T follicular helper cell (primary cell): ENCODE data around the gene KCNH1.

Experiments
- DNase-seq: peaks from one replicate; pipeline ENCODE4 v3.0.0-alpha.2; 2020; ENCODE audit warnings: low read depth

The KCNH1 gene

DNA sequence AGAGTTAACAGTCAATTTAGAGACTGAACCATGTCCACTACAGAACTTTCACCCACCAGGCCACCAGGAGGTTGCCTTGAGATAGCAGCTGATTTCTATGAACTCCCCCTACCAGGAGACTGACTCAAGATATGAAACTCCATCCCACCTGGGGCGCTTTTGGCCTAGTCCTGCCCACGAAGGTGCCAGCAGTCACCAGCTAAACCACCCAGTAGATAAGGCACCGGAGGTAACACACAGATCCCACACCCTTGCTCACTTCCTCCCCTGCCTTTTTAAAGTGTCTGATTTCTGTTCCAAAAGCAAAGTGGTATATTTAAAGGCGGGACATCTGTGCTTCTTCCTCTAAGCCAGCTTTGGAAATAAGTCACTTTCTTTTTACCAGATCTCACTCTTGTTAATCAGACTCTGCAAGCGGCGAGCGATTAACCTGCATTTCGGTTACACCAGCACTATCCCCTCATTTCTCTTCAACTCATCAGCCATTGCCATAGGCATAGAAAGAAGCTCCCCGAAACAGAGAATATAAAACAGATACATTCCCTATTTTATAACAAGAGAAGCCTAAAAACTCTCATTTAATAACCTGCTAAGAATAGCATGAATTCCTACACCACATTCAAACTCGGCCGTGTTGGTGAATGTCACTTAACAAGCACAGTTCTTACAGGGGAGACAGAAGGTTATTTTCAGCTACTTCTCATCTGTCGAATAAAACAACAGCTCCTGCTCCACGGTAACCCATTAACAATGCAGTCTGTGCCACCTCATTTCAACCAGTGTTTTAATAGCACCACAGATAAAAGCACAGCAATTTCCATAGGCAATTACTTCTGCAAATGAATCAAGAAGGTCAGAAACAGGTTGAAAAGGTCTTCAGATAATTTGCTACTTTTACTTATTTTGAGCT is 318.1 kb downstream of the KCNH1 start:
- no peak for DNase-seq

DNA sequence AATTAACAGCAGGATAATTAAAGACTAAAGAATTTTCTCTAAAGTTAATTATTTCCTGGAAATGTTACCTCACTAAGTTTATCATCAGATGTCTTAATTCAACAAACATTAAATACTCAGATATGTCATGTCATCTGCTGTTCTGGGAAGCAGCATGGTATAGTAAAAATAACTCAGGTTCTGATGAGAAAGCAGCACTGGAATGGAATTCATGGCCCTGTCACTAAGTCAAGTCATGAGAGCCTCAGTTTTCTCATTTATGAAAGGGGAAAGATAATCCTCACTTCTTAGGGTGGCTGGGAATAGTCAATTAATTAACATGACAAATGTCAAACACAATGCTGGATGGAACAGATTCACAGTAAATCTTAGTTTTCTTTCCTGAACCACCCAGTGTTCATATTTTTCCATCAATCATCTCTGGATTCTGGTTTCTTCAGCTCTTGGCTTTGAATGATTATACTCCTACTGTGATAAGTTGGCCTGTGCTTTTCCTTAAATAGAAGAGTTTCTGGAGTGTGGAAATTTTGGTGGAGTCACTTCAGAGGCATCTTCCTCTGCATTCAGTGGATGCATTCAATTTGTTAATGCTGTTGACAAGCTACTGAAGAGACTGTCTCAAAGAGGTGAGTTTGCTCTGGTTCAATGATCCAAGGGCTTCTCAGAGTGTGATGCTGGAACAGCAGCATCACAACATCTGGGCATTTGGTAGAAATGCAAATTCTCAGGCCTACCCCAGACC is 319.4 kb downstream of the KCNH1 start:
- DNase-seq = no peak

DNA sequence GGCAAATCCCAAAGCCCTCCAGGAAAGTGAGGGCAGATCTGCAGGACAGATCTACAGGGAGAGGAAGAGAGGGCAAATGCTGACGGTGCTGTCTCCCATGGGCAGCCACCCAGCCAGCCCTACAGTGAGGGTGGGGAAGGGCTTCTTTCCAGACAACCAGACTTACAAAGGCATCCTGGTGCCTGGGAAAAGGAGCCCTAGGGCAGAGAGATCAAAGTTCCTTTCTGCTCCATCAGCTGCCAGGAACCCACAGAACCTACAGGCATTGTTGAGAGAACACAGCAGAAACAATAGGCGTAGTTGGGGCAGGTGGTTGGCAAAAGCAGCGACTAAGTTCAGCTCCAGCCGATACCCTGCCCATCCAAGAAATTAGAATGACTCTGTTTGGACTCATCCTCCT is 332.4 kb downstream of the KCNH1 start:
- no peak for DNase-seq

DNA sequence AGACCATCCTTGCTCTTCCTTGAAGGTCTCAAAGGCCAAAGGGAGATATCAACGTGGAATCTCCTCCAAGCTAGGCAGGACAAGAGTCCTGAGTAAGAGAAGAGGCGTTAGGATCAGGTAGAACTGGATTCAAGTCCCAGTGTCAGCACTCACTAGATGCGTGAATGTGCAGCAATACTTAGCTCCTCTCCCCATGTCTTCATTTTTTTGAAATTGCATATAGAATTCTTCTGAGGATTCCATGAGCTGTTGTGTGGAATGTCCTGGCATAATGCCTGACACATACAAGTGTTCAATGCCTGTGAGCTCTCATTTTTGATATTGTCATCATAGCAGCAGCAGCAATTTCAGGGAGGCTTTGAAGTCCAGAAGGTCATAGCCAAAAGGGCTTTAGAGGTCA is 333.2 kb downstream of the KCNH1 start:
- no peak for DNase-seq

DNA sequence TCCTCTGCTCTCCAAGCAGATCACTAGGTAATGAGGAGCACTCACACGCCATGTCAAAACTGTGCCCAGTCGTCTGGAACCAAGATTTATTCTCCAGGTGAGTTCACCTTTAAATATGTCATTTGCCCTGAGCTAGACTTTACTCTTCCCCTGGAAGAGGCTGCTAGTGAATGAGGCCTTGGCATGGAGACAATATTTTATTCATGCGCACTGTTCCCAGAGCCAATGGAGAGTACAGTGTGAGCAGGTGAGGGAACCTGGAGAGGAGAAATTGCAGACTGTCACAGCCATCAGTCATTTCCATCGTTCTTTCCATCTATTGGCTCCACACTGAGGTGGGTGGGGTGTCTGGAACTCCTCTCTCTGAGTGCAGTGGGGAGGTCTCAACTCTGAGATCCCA is 333.6 kb downstream of the KCNH1 start:
- no peak for DNase-seq

DNA sequence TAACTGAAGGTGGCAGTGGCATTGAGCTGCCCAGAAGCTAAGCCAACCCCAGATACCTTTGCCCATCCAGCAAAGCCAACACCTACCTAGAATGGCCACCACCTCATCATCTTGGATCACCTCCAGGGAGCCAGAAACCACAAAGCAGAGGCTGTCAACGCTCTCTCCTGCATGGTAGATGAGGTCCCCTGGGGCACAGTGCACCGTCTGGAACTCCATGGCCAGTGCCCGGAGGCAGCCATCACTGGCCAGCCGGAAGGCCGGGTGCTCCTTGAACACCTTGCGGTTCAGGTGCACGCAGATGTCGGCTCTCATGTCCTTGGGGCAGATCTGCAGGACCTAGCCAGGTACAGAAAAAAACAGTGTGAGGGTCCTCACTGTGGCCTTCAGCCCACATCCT is 336.5 kb downstream of the KCNH1 start:
- no peak for DNase-seq

DNA sequence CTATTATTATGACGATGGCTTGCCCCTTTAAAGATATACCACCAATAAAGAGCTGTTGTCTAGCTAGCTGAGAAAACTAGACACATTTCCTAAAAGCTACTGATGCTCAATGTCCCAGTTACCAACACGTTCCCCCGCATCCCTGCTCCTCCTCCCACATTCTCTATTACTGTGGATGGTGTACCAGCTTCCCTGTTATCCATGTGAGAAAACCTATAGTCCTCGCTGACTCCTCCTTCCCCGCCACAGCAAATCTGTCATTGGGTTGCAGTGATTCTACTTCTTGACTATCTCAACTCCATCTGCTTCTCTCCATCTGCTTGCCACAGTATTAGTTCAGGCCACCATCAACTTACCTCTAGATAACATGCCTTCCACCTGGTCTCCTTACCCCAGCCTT is 337.5 kb downstream of the KCNH1 start:
- DNase-seq = no peak

DNA sequence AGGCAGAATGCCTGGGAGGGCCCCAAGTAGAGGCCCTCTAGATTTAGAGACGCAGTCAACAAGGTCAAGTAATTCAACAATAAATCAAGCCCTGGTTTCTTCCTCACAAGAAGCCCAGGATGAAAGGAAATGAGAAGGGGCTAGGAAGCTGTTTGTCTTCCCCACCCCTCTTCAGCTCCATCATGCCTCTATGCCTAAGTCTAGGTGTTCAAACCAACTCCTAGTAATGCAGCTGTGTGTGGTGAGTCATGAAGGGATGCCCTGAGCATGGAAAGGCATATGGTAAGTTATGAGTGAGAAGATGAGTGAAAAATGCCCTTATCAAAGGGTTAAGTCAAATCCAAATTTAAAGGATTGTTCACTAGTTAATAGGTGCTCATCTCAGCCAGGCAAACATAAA is 339.5 kb downstream of the KCNH1 start:
- DNase-seq = no peak

DNA sequence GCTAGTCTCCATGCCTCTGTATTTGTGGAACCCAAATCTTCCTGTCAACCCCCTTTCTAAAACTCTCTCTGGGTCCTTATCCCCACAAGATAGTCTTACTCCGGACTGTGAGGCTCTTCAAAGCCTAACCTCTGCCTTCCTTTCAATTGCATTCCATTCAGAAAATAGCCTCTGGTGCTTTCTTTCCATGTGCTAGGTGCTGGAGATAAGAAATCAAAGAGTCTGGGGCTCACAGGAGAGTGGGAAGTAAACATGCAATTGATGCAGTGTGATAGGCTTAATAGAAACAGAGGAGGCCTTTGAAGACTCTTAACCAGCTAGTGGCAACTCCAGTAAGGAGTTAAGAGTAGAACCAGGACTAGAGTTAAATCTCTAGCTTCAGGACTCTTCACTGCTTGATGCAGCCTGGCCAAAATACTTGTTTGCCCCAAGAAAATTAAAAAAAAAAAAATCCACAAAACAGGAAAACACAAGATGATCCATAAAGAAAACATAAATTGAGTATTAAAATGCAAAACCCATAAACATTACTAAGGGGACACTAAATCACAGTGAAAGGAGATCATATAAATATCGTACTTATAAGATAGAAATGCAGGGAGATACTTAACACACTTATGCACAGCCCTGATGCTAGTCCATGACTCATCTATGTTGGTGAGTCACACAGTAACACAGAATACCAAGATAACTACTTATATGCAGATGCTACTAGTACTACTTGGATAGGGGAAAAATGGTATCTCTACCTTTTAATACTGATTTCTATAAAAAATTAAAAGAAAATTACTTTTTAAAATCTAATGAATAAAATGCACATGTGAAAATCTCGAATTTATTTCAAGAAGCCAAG is 341.5 kb downstream of the KCNH1 start:
- DNase-seq = no peak

DNA sequence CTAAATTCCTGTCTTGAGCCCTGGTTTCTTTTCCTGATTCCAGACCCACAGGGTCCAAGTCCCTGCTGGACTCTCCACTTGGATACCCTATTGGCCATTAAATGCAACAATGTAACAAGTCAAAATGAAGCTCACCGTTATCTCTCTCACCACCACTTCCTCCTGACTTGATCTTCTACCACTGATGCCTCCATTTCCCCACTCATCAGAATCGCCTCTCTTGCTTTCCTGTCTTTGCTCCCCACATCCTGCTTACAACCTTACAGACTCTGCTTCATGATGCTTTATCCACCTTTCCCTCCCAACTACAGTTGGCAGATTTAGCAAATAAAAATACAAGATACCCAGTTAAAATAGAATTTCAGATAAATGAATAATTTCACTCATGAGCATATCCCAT is 343.8 kb downstream of the KCNH1 start:
- no peak for DNase-seq

DNA sequence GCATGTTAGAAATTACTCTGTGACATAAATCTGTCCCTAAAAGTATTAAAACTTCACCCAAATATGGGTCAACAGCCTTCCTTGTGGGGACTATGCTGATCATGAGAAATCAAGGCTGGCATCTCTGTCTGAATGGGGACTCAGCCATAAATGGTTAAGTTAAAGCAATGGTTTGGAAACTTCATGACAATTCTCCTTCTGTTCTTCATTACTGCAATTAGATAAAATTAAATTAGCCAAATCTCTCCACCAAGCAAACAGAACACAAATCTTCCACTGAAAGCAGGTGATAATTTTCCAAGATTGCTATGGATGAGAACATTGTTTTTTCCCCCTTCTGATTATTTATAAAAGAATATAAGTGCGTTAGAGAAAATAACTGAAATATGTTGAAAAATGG is 346.1 kb downstream of the KCNH1 start:
- no peak for DNase-seq

DNA sequence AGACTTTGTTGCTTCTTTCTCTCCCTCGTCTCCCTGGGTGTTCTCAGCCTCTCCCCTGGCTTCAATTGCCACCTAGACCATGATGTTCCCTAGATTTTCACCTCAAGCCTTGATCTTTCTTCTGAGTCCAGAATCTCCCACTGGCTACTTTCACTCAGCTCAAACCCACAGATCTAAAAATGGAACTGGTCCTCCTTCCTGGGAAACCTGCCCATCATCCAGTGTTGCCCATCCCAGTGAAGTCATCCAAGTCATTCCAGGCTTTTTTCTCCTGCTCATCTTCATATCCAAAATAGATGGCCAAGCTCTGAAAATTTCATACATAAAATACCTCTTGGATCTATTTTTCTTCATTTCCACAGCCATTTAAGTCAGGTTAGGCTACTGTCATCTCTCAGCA is 347.4 kb downstream of the KCNH1 start:
- no peak for DNase-seq

DNA sequence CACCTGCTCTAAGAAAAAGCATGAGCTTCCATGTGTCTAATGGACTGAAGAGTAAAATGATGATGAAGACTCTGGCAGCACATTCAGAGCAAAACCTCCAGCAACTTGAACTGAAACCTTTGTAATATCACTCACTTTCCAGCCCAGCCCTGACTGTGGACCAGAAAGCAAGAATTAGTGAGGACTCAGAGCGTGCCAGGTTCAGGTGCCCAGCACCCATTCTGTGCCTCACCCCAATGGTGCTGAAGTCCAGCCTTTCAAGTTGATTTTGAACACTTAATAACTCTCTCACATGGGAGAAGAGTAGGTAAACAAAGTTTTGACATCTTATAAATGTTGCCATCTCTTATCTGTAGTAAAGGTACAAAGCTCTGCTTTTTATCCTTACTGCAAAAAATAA is 350.0 kb downstream of the KCNH1 start:
- no peak for DNase-seq

DNA sequence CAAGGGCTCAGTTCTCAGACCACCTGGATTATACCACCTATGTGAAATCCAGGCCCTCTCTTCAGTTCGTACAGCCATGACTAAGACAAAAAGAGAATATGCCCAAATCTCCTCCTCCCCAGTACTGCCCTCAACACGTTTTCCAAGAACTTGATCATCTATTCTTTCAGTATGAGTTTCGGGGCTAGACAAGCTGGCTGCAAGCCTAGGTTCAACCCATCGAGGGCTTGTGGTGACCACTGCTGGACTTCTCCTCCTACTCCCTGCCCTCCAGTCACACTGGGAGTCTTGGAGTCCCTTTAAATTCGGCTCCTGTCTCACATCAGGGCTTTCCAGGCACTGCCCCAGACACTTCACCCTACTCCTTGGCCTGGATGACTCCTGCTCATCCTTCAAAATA is 352.3 kb downstream of the KCNH1 start:
- no peak for DNase-seq

DNA sequence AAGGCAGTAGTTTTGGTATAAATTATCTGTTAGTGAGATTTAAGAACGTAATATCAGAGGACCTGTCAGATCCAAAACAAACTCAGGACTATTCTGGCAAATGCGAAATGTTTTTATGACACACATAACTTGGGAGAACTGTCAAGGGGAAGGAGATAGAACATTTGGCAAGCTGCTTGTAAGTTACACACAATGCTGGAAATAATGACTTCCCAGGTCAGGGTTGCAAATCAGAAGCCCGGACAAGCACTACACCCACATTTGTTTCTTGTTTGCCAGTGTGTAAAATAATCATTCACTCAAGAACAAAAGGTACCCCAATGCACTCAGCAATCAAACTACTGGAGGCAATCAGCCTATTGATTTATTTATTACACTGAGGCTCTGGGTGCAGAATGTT is 354.7 kb downstream of the KCNH1 start:
- no peak for DNase-seq

DNA sequence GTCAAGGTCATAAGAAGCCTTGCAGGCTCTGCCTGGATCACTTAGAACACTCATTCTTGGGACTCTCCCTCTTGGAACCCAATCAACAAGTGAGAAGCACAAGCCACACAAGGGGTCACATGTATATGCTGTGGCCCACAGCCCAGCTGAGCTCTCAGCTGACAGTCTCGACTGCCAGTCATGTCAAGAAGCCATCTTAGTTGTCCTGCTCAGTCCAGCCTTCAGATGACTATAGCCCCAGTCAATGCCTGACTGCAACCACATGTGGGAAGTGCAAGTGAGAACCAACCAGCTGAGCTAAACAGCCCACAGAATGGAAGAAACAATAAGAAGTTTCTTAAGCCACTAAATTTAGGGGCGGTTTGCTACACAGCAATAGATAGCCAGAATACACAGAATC is 356.0 kb downstream of the KCNH1 start:
- no peak for DNase-seq

DNA sequence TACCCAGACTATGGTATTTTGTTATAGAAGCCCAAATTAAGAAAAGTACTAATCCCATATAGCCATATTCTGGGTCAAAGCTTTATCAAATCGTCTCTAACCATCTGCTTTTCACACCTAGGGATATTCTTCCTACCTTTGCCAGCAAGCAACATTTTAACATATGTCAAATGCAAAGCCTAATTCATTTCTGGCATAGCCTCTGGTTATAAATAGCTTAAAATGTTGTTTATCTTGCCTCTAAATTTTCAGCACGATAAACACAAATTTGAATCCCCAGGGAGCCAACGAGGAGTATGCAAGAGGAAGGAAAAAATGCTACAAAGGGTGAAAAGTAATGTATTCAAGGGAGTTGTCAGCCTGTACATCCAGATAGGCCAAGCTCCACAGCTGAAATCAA is 357.2 kb downstream of the KCNH1 start:
- DNase-seq = no peak

DNA sequence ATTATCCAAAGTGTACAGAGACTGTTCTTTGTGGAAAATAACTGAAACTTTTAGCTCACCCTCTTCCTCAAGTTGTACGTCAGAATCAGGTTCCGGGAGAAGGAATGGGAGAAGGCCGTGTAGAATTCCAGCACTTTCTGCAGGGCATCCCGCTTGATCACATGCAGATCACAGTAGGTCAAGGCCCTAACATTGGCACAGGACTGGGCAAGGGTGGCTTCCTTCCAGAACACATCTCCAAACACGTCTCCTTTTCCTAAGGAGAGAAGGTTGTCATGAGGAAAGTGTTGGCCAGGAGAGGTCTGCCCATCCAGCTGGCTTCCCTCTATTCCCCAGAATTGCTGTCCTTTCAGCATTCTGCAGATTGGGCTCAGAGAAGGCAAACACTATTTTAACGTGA is 358.7 kb downstream of the KCNH1 start:
- no peak for DNase-seq

DNA sequence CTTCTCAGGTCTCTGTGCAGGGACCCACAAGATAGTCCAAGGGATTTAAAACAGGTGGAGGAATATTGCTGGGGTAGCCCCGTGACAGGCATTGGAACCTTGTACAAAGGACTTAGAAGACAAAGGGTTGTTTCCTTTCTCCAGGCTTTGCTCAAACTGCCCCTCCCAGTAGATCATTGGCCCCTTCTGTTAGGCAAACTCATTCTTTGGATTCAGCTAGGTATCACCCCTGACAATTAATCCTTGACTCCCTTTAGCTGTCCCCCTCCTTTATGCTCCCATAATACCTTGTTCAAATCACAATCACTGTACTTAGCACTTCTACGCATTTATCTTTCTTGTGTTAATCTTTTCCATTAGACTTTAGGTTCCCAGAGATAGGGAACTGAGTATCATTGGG is 360.5 kb downstream of the KCNH1 start:
- DNase-seq = no peak

DNA sequence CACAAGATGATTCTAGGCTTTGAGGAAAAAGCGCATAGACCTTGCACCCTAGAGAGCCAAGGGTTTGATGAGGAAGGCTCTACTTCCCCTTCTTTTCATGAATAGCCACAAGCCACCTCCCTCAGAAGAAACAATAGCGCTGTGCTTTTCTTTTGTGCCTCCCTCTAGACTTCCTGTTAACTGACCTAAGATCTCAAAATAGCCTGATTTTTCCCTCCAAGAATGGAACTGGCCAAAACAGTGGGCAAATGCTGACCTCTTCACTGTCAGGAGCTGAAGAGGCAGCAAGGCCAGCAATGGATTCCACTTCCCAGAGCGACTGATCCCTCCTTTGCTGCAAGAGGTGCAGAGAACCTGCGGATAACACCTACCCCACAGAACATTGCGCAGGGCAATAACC is 362.8 kb downstream of the KCNH1 start:
- DNase-seq = no peak

DNA sequence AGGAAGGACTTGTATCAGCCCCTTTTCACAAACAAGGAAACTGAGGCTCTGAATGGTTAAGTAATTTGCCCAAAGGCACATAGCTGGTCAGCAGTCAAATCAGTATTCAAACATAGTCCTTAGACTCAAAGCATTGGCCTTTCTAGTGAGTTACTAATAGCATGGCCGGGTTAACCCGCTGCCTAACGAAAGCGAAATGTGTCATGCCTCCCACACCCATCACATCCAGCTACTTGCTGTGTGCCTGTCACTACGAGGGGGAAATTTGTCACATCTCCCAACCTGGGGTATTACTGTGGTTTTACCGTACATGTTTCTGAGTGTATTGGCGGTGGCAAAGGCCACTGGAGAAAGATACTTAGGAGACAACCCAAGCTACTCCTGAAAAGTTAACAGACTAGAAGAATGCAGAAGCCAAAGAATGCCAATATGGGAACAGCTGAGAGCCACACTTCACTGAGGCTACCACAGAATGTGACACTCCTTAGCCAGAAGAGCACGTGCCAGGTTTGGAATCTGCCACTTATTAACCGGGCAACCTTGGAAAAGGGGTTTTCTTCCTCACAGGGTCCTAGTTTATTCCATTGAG is 363.5 kb downstream of the KCNH1 start:
- DNase-seq = no peak

DNA sequence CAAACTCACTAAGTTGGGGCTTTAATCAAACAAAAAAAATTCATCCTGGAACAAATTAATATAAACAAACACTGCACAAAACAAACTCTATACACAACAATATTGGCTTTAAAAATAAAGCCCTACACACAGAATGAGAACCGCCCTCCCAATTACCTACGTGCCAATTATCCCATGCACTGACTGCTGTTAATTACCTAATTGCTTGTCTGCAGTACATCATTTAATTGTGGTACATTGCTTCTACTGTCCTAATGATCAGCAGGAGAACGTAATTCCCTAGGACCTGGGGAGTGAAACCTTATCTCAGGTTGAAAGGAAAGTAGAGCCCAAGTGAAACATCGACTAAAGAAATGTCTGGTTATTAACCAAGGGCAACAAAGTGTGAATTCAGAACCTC is 364.5 kb downstream of the KCNH1 start:
- DNase-seq = no peak
